ENCODE measurements around the gene AEBP2. TPM values are rescaled to one million over a fixed set of nuclear protein-coding genes. Genes with fewer than 3 reads are reported as not detected.

The AEBP2 gene
- total and polyA plus RNA-seq, 2 of the 13 experiments (the other 11 are each of a cell fraction or from before 2014, with no cell fraction given): 9.2 to 17.9 TPM

DNA sequence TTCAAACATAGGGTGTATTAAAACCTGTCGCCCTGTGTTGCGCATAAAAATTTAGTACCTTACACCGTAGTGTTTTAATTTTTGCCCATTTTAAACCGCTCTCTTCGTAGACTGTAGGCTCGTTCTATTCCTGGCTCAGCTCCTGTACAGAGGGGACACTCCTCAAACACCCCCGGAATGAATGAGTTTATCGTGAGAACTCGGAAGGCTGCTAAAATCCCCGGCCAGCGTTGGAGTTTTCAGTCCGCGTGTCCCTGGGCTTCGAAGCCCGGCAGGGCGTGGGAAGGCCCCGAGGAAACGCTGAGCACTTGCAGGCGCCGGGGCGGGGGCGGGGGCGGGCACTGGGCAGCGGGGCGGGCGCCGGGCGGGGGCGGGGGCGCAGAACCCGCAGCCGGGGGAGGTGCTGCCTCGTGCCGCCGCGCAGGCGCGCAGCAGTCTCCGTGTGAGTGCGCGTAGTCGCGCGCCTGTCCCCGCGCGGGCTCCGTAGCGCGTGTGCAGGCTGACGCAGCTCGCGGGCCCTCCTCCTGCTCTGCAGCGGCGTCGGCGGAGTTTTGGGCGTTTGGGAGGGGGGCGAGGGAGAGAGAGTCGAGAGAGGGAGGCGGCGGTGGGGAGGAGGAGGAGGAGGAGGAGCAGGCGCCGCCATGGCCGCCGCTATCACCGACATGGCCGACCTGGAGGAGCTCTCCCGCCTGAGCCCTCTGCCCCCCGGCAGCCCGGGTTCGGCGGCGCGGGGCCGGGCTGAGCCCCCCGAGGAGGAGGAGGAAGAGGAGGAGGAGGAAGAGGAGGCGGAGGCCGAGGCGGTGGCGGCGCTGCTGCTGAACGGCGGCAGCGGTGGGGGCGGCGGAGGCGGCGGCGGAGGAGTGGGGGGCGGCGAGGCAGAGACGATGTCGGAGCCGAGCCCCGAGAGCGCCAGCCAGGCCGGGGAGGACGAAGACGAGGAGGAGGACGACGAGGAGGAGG is at the start of gene AEBP2 (continued):
- TF ChIP-seq RNF2 (conservative IDR thresholded peaks at IDR 0.05; ENCODE audit: low read depth) (peak; percentile 78; the same call in 1 of the 2 replicates), ZNF569 (CRISPR knock-in tag; IDR thresholded peaks at IDR 0.05; ENCODE audit: borderline replicate concordance) (no peak), KLF12 (CRISPR knock-in tag; IDR thresholded peaks at IDR 0.05; ENCODE audit: borderline replicate concordance) (no peak), ZNF484 (CRISPR knock-in tag; IDR thresholded peaks at IDR 0.05; ENCODE audit: borderline replicate concordance, low read depth) (no peak), ZNF598 (CRISPR knock-in tag; IDR thresholded peaks at IDR 0.05; ENCODE audit: borderline replicate concordance) (no peak), ZNF563 (CRISPR knock-in tag; IDR thresholded peaks at IDR 0.05) (peak; percentile 40), ZNF550 (CRISPR knock-in tag; IDR thresholded peaks at IDR 0.05; ENCODE audit: borderline replicate concordance) (no peak), ARHGAP35 (CRISPR knock-in tag; IDR thresholded peaks at IDR 0.05; ENCODE audit: borderline replicate concordance) (no peak), NPAS2 (CRISPR knock-in tag; IDR thresholded peaks at IDR 0.05; ENCODE audit: borderline replicate concordance) (0 out of 2 replicates have a peak, but pooled peaks have one; percentile 58), ZNF337 (CRISPR knock-in tag; IDR thresholded peaks at IDR 0.05; ENCODE audit: borderline replicate concordance, low read depth) (no peak), KMT2B (CRISPR knock-in tag; IDR thresholded peaks at IDR 0.05) (peak; percentile 77; the same call in 1 of the 2 replicates), KDM1A (CRISPR knock-in tag; IDR thresholded peaks at IDR 0.05) (no peak), ZNF816 (CRISPR knock-in tag; IDR thresholded peaks at IDR 0.05; ENCODE audit: borderline replicate concordance) (peak; percentile 51; the same call in 1 of the 2 replicates), MIXL1 (CRISPR knock-in tag; IDR thresholded peaks at IDR 0.05) (no peak), SALL1 (CRISPR knock-in tag; IDR thresholded peaks at IDR 0.05) (peak; percentile 94), GATAD2A (CRISPR knock-in tag; IDR thresholded peaks at IDR 0.05) (peak; percentile 73; the same call in 1 of the 2 replicates), TAF1 (CRISPR knock-in tag; IDR thresholded peaks at IDR 0.05) (peak; percentile 69), TBX3 (IDR thresholded peaks at IDR 0.05; ENCODE audit: borderline replicate concordance) (no peak)
- TF ChIP-seq, protein P1, sequence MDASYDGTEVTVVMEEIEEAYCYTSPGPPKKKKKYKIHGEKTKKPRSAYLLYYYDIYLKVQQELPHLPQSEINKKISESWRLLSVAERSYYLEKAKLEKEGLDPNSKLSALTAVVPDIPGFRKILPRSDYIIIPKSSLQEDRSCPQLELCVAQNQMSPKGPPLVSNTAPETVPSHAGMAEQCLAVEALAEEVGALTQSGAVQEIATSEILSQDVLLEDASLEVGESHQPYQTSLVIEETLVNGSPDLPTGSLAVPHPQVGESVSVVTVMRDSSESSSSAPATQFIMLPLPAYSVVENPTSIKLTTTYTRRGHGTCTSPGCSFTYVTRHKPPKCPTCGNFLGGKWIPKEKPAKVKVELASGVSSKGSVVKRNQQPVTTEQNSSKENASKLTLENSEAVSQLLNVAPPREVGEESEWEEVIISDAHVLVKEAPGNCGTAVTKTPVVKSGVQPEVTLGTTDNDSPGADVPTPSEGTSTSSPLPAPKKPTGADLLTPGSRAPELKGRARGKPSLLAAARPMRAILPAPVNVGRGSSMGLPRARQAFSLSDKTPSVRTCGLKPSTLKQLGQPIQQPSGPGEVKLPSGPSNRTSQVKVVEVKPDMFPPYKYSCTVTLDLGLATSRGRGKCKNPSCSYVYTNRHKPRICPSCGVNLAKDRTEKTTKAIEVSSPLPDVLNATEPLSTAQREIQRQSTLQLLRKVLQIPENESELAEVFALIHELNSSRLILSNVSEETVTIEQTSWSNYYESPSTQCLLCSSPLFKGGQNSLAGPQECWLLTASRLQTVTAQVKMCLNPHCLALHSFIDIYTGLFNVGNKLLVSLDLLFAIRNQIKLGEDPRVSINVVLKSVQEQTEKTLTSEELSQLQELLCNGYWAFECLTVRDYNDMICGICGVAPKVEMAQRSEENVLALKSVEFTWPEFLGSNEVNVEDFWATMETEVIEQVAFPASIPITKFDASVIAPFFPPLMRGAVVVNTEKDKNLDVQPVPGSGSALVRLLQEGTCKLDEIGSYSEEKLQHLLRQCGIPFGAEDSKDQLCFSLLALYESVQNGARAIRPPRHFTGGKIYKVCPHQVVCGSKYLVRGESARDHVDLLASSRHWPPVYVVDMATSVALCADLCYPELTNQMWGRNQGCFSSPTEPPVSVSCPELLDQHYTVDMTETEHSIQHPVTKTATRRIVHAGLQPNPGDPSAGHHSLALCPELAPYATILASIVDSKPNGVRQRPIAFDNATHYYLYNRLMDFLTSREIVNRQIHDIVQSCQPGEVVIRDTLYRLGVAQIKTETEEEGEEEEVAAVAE (CRISPR knock-in tag; IDR thresholded peaks at IDR 0.05; ENCODE audit: borderline replicate concordance): 0 out of 2 replicates have a peak, but pooled peaks have one; percentile 13
- TF ChIP-seq, protein P2, sequence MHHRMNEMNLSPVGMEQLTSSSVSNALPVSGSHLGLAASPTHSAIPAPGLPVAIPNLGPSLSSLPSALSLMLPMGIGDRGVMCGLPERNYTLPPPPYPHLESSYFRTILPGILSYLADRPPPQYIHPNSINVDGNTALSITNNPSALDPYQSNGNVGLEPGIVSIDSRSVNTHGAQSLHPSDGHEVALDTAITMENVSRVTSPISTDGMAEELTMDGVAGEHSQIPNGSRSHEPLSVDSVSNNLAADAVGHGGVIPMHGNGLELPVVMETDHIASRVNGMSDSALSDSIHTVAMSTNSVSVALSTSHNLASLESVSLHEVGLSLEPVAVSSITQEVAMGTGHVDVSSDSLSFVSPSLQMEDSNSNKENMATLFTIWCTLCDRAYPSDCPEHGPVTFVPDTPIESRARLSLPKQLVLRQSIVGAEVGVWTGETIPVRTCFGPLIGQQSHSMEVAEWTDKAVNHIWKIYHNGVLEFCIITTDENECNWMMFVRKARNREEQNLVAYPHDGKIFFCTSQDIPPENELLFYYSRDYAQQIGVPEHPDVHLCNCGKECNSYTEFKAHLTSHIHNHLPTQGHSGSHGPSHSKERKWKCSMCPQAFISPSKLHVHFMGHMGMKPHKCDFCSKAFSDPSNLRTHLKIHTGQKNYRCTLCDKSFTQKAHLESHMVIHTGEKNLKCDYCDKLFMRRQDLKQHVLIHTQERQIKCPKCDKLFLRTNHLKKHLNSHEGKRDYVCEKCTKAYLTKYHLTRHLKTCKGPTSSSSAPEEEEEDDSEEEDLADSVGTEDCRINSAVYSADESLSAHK (CRISPR knock-in tag; IDR thresholded peaks at IDR 0.05; ENCODE audit: borderline replicate concordance): no peak
- TF ChIP-seq, protein P3, sequence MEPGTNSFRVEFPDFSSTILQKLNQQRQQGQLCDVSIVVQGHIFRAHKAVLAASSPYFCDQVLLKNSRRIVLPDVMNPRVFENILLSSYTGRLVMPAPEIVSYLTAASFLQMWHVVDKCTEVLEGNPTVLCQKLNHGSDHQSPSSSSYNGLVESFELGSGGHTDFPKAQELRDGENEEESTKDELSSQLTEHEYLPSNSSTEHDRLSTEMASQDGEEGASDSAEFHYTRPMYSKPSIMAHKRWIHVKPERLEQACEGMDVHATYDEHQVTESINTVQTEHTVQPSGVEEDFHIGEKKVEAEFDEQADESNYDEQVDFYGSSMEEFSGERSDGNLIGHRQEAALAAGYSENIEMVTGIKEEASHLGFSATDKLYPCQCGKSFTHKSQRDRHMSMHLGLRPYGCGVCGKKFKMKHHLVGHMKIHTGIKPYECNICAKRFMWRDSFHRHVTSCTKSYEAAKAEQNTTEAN (CRISPR knock-in tag; conservative IDR thresholded peaks at IDR 0.05): peak; percentile 62; the same call in 1 of the 2 replicates
